ENCODE results near the gene NR2F1.

DNA sequence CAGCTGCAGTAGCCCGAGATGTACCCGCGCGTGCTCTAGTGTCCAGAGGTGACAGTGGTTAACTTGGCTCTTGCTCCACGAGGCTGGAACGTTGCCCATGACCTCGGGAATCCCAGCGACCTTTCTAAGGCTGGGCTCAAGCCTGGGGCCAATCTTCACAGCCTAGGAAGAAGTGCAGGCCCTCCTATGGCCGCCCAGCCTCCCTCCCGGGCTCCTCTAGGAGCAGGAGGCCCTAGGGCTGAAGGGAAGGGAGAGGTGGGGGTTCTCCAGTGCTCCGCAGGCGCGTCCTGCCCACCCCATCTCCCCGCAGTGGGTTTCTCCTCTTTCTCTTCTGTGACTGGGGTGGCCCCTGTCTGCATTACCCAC is 13.3 kb downstream of the NR2F1 start:
- TF ChIP-seq, protein P1, sequence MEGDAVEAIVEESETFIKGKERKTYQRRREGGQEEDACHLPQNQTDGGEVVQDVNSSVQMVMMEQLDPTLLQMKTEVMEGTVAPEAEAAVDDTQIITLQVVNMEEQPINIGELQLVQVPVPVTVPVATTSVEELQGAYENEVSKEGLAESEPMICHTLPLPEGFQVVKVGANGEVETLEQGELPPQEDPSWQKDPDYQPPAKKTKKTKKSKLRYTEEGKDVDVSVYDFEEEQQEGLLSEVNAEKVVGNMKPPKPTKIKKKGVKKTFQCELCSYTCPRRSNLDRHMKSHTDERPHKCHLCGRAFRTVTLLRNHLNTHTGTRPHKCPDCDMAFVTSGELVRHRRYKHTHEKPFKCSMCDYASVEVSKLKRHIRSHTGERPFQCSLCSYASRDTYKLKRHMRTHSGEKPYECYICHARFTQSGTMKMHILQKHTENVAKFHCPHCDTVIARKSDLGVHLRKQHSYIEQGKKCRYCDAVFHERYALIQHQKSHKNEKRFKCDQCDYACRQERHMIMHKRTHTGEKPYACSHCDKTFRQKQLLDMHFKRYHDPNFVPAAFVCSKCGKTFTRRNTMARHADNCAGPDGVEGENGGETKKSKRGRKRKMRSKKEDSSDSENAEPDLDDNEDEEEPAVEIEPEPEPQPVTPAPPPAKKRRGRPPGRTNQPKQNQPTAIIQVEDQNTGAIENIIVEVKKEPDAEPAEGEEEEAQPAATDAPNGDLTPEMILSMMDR (IDR thresholded peaks at IDR 0.05) = no peak
- no peak for TF ChIP-seq POLR2A (IDR thresholded peaks at IDR 0.05)

Measured in esophagus squamous epithelium (tissue), 4 donors.